Activated naive CD4-positive, alpha-beta T cell treated with anti-CD3 and anti-CD28 coated beads for 36 hours (primary cell): ENCODE data around the gene CDON. TPM values are rescaled to one million over a fixed set of nuclear protein-coding genes. Genes with fewer than 3 reads are reported as not detected.

Experiments
- CTCF ChIA-PET: fragments of 350-600 bp; sonication (Branson Sonifier 250); formaldehyde crosslinking; loops from one replicate; lab custom pipeline; 2021; ENCODE audit warnings: antibody characterized with exemption; lab: Charles Lee
- DNase-seq: peaks from one replicate; pipeline ENCODE4 v3.0.0-alpha.2; 2020
- H3K27ac Mint-ChIP-seq: one replicate; pipeline ENCODE4 v1.8.0; 2021; ENCODE audit warnings: mild to moderate bottlenecking, mixed read lengths
- H3K27me3 Mint-ChIP-seq: one replicate; pipeline ENCODE4 v1.8.0; 2021; ENCODE audit warnings: low read depth, mixed read lengths
- H3K36me3 Mint-ChIP-seq: one replicate; pipeline ENCODE4 v1.8.0; 2021; ENCODE audit warnings: low read depth, mixed read lengths
- H3K4me1 Mint-ChIP-seq: one replicate; pipeline ENCODE4 v1.8.0; 2021; ENCODE audit warnings: low read depth, mixed read lengths
- H3K4me3 Mint-ChIP-seq: one replicate; pipeline ENCODE4 v1.8.0; 2021; ENCODE audit warnings: mild to moderate bottlenecking, moderate library complexity, mixed read lengths
- H3K9me3 Mint-ChIP-seq: one replicate; pipeline ENCODE4 v1.8.0; 2021; ENCODE audit warnings: mixed read lengths
- intact Hi-C: fragments of 100-400 bp; cut with micrococcal nuclease; formaldehyde crosslinking; loops from one replicate; pipeline ENCODE4 v1.15.1; 2023
- total RNA-seq, 2 experiments: library from RNA; stranded (reverse); gene quantifications; one replicate each; pipeline ENCODE4 v1.2.3, GENCODE V29; 2021

CDON gene, protein sequence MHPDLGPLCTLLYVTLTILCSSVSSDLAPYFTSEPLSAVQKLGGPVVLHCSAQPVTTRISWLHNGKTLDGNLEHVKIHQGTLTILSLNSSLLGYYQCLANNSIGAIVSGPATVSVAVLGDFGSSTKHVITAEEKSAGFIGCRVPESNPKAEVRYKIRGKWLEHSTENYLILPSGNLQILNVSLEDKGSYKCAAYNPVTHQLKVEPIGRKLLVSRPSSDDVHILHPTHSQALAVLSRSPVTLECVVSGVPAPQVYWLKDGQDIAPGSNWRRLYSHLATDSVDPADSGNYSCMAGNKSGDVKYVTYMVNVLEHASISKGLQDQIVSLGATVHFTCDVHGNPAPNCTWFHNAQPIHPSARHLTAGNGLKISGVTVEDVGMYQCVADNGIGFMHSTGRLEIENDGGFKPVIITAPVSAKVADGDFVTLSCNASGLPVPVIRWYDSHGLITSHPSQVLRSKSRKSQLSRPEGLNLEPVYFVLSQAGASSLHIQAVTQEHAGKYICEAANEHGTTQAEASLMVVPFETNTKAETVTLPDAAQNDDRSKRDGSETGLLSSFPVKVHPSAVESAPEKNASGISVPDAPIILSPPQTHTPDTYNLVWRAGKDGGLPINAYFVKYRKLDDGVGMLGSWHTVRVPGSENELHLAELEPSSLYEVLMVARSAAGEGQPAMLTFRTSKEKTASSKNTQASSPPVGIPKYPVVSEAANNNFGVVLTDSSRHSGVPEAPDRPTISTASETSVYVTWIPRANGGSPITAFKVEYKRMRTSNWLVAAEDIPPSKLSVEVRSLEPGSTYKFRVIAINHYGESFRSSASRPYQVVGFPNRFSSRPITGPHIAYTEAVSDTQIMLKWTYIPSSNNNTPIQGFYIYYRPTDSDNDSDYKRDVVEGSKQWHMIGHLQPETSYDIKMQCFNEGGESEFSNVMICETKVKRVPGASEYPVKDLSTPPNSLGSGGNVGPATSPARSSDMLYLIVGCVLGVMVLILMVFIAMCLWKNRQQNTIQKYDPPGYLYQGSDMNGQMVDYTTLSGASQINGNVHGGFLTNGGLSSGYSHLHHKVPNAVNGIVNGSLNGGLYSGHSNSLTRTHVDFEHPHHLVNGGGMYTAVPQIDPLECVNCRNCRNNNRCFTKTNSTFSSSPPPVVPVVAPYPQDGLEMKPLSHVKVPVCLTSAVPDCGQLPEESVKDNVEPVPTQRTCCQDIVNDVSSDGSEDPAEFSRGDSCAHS (N-terminal part only)
- total RNA-seq = 1 to 10 TPM; 2.6 to 3.5 TPM

DNA sequence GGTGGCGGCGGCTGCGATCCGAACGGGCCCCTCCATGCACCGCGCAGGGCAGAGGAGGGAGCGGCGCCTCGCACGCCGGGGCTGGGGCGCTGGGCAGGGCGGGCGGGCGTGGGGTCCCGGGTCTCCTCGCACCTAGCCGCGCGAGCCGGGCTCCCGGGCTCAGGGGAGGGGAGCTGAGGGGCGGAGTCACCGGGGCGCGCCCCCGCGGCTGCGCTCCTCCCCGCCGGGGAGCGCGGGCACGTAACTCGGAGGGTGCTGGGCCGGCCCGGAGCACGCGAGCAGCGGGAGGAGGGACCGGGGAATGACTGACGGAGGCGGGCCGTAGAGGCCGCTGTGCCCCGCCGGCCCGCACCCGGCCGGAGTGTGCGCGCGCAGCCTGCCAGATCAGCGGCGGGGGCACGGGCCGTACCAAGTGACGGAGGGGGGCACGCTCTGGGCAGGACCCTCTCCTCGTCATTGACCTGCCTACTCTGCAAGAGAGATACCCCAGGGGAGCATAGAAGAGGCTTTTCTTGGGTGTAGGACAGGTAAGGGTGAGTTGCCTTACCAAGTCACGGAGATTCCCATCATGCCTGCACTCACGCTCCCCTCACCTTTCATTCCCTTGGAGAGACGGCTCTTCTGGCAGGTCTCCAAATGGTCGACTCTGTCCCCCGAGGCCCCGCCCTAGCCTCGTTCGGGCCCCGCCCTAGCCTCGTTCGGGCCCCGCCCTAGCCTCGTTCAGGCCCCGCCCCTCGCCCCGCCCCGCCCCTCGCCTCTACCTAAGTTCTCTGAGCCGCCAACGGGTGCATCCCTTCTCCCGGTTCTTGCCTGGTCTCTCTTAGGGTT, at the start of gene CDON:
TSS of gene CDON (minus strand) at position 188 of the 828 bp plus-strand sequence. CDS start 39,390 bp downstream, outside the sequence.
- no peaks in the 10 kb centered on the region for H3K36me3 Mint-ChIP-seq
- intact Hi-C loops = loop anchor here (1.0 to 5.0 kb wide), 10 partner anchors 21 to 951 kb away; partner anchors contain the start of genes DCPS, FAM118B, FOXRED1 and HYLS1
- DNase-seq = peak; percentile 92
- H3K27me3 Mint-ChIP-seq = peaks cover 17% of the 10 kb centered on the region
- peak within 1 kb of the TSS; percentile 77 for H3K4me3 Mint-ChIP-seq
- CTCF ChIA-PET = interaction anchor here (1.2 to 1.3 kb wide), 2 partner anchors 21 to 140 kb away, joined by 3 read pairs; no protein-coding TSS in a partner anchor
- no peaks in the 10 kb centered on the region for H3K9me3 Mint-ChIP-seq
- peaks cover 5% of the 10 kb centered on the region for H3K4me1 Mint-ChIP-seq
- H3K27ac Mint-ChIP-seq = peak within 1 kb of the TSS; percentile 92

DNA sequence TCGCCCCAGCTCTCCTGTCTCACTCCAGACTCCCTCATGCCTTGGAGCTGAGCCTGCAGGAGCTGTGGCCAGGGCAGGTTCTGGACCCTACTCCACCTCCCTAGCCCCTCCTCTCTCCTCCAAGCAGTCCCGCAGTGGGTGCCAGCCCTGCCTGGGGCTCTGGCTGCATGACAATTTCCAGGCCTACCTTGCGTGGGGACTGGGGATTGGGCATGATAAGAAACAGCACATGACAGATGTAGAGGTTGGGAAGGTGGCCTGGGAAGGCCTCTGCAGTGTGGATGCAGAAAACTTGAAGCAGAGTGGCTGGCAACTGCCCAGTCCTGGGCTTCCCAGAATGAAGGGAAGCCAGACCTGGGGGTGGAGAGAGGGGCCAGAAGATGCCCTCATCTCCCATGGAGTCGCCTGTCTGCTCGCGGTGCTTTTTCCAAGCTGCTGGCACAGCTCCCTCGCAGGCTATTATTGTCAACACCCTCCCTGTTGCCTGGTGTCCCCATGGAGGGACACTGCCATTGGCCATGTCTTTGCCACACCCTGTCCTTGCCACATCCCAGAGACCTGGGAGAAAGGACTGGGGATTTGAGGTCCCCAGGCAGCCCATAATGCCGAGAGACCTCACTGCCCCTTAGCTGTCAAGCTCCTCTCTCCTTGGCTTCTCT, 48.9 kb upstream of the CDON start:
- CTCF ChIA-PET = interaction anchor here (0.6 kb wide), 2 partner anchors 12 to 1116 kb away, joined by 3 to 7 read pairs; no protein-coding TSS in a partner anchor
- intact Hi-C loops = no loop called here
- H3K36me3 Mint-ChIP-seq = no peaks in the 10 kb centered on the region

DNA sequence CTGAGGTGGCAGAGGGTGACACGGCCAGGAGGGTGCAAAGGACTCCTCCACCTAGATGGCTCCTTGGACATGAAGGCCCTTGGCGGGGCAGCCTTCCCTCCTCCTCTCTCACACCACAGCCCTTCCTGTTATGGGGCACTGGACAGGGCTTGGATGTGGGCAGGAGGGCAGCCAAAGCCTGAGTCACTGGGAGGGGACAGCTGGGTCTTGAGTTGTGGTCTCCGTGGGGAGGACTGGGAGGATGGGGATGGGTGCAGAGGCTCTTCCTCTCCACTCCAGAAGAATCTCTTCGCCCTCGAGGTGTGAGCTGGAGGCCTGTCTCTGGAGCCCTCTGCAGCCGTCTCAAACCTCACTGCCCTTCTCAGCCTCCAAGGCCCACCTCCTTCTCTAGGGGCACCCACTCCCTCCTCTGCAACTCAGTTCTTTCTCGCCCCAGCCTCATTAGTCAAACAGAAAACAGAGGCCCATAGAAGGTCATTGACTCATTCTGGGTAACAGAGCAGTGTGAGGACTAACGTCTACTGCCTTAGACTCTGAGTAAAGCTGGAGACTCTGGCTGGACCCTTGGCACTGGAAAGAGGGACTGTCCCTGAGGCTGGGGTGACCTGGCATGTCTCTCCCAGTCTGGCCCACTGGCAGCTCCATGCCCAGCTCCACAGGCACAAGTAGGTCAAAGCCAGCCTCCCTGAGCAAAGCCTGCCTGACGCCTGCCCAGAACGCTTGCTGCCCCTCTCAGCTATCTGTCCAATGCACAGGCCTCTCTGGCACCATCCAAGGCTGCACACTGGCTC, 47.5 kb upstream of the CDON start:
- H3K36me3 Mint-ChIP-seq = no peaks in the 10 kb centered on the region
- H3K4me3 Mint-ChIP-seq = no peak overlapping the region
- H3K27me3 Mint-ChIP-seq = no peaks in the 10 kb centered on the region
- H3K27ac Mint-ChIP-seq = no peak overlapping the region
- peak; percentile 8 for DNase-seq
- intact Hi-C loops = no loop called here
- no peaks in the 10 kb centered on the region for H3K4me1 Mint-ChIP-seq
- no peaks in the 10 kb centered on the region for H3K9me3 Mint-ChIP-seq
- CTCF ChIA-PET = no interaction called here

More for the DNA sequence above, 48.9 kb upstream of the CDON start:
- Mint-ChIP-seq H3K27me3 (no peaks in the 10 kb centered on the region), H3K27ac (no peak overlapping the region), H3K4me1 (no peaks in the 10 kb centered on the region), H3K9me3 (no peaks in the 10 kb centered on the region), H3K4me3 (no peak overlapping the region)
- no peak for DNase-seq

DNA sequence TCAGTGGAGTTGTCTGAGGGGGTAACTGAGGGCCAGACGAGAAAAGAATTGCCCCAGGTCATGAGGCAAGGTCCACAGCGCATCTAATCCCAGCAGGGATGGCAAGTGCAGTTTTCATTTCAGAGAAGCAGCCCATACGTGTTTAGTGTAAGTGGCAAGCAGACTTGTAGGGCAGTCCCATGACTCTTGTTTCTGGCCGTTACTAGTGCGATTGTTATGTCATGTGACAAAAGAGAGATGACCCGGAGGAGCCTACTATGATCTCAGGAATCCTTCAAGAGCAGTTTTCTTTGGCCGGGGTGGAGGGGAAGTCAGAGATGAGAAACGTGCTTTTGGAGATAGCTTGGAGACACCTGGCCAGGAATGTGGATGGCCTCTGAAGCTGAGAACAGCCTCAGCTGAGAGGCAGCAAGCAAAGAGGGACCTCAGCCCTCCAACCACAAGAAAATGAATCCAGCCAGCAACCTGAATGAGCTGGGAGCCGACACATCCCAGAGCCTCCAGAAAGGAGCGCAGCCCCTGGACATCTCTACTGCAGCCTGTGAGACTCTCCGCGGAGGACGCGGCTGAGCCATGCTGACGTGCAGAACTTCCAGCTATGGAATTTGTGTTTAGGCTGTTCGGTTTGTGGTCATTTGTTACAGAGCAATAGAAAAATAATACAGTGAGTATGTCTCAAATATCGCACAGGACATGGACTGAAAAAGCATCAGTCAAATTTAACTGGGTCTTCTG, 44.1 kb upstream of the CDON start:
- H3K4me1 Mint-ChIP-seq = no peaks in the 10 kb centered on the region
- no peaks in the 10 kb centered on the region for H3K36me3 Mint-ChIP-seq
- CTCF ChIA-PET = no interaction called here
- DNase-seq = no peak
- intact Hi-C loops = no loop called here
- H3K27me3 Mint-ChIP-seq = no peaks in the 10 kb centered on the region
- H3K9me3 Mint-ChIP-seq = no peaks in the 10 kb centered on the region
- H3K27ac Mint-ChIP-seq = no peak overlapping the region
- no peak overlapping the region for H3K4me3 Mint-ChIP-seq

DNA sequence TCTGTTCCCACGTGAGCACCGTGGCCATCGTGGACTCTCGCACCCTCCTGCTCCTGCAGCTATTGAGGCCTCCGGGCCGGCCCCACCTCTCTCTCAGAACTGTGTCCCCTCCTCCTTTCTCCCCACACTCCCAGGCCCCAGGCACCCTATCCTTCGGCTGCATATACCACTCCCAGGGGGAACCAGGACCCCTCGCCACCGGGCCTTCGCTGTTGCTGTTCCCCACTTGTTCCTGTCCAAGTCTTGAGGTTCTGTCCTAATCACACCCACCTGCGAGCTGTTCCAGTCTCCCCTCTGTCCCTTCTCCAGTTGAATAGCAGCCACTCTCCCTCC, 43.0 kb upstream of the CDON start:
- DNase-seq = no peak
- no peaks in the 10 kb centered on the region for H3K9me3 Mint-ChIP-seq
- H3K27me3 Mint-ChIP-seq = no peaks in the 10 kb centered on the region
- no peaks in the 10 kb centered on the region for H3K36me3 Mint-ChIP-seq
- no peaks in the 10 kb centered on the region for H3K4me1 Mint-ChIP-seq
- CTCF ChIA-PET = no interaction called here
- H3K4me3 Mint-ChIP-seq = no peak overlapping the region
- no peak overlapping the region for H3K27ac Mint-ChIP-seq
- intact Hi-C loops = no loop called here

DNA sequence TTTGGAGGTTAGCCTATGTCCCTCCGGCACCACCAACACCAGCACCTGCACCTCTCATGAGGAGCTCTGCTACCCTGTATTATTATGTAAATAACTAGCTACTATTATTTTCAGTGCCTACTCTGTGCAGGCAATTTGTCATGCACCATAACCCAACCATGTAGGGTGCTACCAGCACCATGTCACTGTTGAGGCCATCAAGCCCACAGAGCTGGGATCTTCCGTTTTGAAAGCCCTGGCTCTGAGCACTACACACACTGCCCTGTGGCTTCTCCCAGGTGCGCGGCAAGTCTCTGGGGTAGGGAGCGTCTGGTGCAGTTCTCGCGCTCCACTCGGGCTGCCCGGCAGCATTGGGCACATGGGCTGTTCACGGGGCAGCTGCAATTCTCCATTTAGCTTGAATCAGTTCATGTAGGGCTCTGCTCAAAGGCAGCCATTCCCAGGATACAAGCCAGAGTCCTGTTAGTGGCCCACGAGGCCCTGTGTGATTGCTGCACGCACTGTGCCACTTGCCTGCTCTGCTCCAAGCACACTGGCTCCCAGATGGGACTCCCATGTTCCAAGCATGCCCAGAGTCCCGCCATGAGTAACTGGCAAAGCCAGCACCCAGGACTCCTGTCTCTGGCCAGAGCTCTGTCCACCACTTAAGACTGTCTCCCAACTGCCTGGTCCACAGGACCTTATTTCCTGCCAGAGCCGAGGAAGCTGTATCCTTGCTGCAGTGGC, 42.5 kb upstream of the CDON start:
- Mint-ChIP-seq H3K27ac (no peak overlapping the region), H3K9me3 (no peaks in the 10 kb centered on the region), H3K36me3 (no peaks in the 10 kb centered on the region), H3K27me3 (no peaks in the 10 kb centered on the region), H3K4me1 (no peaks in the 10 kb centered on the region), H3K4me3 (no peak overlapping the region)
- no peak for DNase-seq
- intact Hi-C loops = no loop called here
- CTCF ChIA-PET = interaction anchor here (0.5 to 0.6 kb wide), 2 partner anchors 165 to 181 kb away, joined by 4 to 9 read pairs; no protein-coding TSS in a partner anchor

DNA sequence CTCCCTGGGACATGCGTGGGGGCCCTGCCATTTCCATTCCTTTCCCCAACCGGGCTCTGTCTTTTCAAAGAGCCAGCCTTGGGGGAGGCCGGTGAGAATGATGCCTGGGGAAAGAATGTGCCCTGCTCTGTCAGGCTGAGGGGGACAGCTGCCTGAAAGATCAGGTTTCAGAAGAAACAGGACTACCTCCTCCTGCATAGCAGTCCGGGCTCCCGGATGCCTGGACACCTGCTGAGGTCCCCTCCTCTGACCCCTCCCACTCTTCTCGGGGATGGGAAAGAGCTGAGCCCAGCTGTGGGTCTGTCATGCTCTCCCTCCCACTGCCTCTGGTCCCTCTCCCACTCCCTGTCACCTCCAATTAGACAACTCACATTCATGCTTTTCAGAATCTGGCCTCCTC, 41.8 kb upstream of the CDON start:
- Mint-ChIP-seq H3K27me3 (no peaks in the 10 kb centered on the region), H3K4me1 (no peaks in the 10 kb centered on the region), H3K4me3 (no peak overlapping the region), H3K27ac (no peak overlapping the region), H3K9me3 (no peaks in the 10 kb centered on the region), H3K36me3 (no peaks in the 10 kb centered on the region)
- DNase-seq = no peak
- CTCF ChIA-PET = interaction anchor here (0.5 to 0.9 kb wide), 2 partner anchors 21 to 164 kb away, joined by 3 to 9 read pairs; no protein-coding TSS in a partner anchor
- intact Hi-C loops = no loop called here

DNA sequence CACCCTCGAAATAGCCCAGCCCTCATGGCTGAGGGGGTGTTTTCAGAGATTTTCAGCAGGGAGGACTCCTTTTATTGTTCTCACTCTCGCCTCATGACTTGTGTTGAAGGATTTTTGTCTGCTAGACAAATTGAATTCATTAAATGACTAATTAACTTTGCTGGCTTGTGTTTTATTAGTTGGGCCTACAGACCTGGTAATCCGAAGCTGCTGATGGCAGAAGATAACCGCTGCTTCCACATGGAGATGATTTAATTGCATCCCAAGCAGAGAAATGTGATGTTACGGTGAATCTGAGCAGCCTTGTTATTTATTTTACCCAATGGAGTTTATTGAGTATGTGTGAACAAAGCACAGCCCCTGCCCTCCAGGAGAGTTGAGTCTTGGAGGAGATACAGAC, 40.5 kb upstream of the CDON start:
- H3K4me1 Mint-ChIP-seq = no peaks in the 10 kb centered on the region
- no peak overlapping the region for H3K27ac Mint-ChIP-seq
- no peaks in the 10 kb centered on the region for H3K36me3 Mint-ChIP-seq
- CTCF ChIA-PET = no interaction called here
- intact Hi-C loops = no loop called here
- DNase-seq = no peak
- no peaks in the 10 kb centered on the region for H3K9me3 Mint-ChIP-seq
- no peaks in the 10 kb centered on the region for H3K27me3 Mint-ChIP-seq
- no peak overlapping the region for H3K4me3 Mint-ChIP-seq

DNA sequence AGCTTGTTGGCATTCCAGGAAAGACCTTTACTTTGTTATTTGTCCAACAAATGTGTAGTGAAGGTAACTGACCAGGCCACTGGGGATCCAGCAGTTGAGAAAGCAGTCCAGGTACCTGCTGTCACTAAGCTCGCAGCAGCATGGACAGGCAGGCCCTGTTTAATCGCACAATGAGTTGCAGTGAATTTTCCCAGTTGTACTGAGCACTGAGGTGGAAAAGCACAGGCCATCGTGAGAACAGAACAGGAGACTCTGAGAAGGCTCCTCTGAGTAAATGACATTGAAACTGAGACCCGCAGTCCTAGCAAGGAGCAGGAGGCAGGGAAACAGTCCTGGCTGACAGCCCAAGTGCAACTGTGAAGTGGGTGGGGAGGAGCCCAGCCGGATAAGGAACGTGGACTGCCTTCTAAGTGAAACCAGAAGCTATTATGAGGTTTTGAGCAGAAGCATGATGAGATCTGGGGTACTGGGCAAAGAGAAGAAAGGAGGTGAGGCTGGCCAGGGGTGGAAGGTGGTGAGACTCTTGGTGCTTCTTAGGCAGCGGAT, 39.8 kb upstream of the CDON start:
- H3K4me3 Mint-ChIP-seq = no peak overlapping the region
- intact Hi-C loops = no loop called here
- no peak for DNase-seq
- no peaks in the 10 kb centered on the region for H3K36me3 Mint-ChIP-seq
- no peak overlapping the region for H3K27ac Mint-ChIP-seq
- H3K4me1 Mint-ChIP-seq = no peaks in the 10 kb centered on the region
- CTCF ChIA-PET = interaction anchor here (0.5 to 0.7 kb wide), 2 partner anchors 114 to 116 kb away, joined by 3 read pairs; no protein-coding TSS in a partner anchor
- no peaks in the 10 kb centered on the region for H3K9me3 Mint-ChIP-seq
- H3K27me3 Mint-ChIP-seq = no peaks in the 10 kb centered on the region
